Esophagus squamous epithelium (tissue), 5 donors: Measurements from ENCODE around the gene TMEM235. TPM values are rescaled to one million over a fixed set of nuclear protein-coding genes. Genes with fewer than 3 reads are reported as not detected.
A peak's percentile ranks its signal among the peaks of the same experiment; 100 is the strongest.

Experiments used
- DNase-seq: peaks from one replicate; lab custom pipeline; 2025; lab: John Stamatoyannopoulos, UW
- H3K27ac ChIP-seq, 4 donors: fragments of 200-600 bp; sonication (generic); one replicate each; pipeline ENCODE4 v1.5.1; 2016 to 2019; ENCODE audit warnings: mild to moderate bottlenecking in 1 of 4
- H3K27me3 ChIP-seq, 4 donors: fragments of 200-600 bp; sonication (generic); 1 replicate in 3 of 4; 2 replicates in 1 of 4; pipeline versions ENCODE4 v1.5.1 to v1.6.0; 2017 to 2021; ENCODE audit warnings: antibody characterized with exemption in 1 of 4
- H3K36me3 ChIP-seq, 3 donors: fragments of 200-600 bp; sonication (generic); one replicate each; pipeline ENCODE4 v1.5.1; 2016 to 2019
- H3K4me1 ChIP-seq, 3 donors: fragments of 200-600 bp; sonication (generic); one replicate each; pipeline ENCODE4 v1.5.1; 2017 to 2019
- H3K4me3 ChIP-seq, 4 donors: fragments of 200-600 bp; sonication (generic); 1 replicate in 3 of 4; 2 replicates in 1 of 4; pipeline ENCODE4 v1.5.1; 2016 to 2019; ENCODE audit warnings: mild to moderate bottlenecking in 2 of 4, moderate library complexity in 1 of 4
- H3K9me3 ChIP-seq, 3 donors: fragments of 200-600 bp; sonication (generic); one replicate each; pipeline ENCODE4 v1.5.1; 2016 to 2019
- POLR2A ChIP-seq, 4 donors: fragments of 450-650 bp; IDR thresholded peaks; one replicate each; pipeline ENCODE4 v1.6.1; 2017; ENCODE audit warnings: antibody characterized with exemption in 4 of 4, mild to moderate bottlenecking in 4 of 4, moderate library complexity in 3 of 4
- WGBS, 2 donors: methylation state at CpG; one replicate each; pipeline ENCODE4 v1.1.5; 2018; 5-methylcytosine and 5-hydroxymethylcytosine counted together
- intact Hi-C: fragments of 100-400 bp; cut with DNase I; formaldehyde crosslinking; loops from one replicate; pipeline ENCODE4 v1.15.0; 2022
- total RNA-seq, 4 donors: library from RNA; depleted of rRNA; stranded (reverse); fragments of >200 nt; gene quantifications; one replicate each; pipeline ENCODE4 v1.1.0, GENCODE V29; 2016
- TF ChIP-seq, protein P1 (sequence below), 6 experiments: fragments of 450-650 bp in 4 of 6; fragments of 200-600 bp in 2 of 6; sonication (generic) in 2 of 6; IDR thresholded peaks; one replicate each; pipeline ENCODE4 v1.5.1; 2016 to 2019; ENCODE audit warnings: antibody characterized with exemption in 6 of 6, mild to moderate bottlenecking in 4 of 6, moderate library complexity in 4 of 6
- donor health status: DM: yes; HTN: yes; CAD: no.

TMEM235 gene
- under 1 TPM in 1 of 4 donors, not detected in 3; 0.26 TPM for total RNA-seq

DNA sequence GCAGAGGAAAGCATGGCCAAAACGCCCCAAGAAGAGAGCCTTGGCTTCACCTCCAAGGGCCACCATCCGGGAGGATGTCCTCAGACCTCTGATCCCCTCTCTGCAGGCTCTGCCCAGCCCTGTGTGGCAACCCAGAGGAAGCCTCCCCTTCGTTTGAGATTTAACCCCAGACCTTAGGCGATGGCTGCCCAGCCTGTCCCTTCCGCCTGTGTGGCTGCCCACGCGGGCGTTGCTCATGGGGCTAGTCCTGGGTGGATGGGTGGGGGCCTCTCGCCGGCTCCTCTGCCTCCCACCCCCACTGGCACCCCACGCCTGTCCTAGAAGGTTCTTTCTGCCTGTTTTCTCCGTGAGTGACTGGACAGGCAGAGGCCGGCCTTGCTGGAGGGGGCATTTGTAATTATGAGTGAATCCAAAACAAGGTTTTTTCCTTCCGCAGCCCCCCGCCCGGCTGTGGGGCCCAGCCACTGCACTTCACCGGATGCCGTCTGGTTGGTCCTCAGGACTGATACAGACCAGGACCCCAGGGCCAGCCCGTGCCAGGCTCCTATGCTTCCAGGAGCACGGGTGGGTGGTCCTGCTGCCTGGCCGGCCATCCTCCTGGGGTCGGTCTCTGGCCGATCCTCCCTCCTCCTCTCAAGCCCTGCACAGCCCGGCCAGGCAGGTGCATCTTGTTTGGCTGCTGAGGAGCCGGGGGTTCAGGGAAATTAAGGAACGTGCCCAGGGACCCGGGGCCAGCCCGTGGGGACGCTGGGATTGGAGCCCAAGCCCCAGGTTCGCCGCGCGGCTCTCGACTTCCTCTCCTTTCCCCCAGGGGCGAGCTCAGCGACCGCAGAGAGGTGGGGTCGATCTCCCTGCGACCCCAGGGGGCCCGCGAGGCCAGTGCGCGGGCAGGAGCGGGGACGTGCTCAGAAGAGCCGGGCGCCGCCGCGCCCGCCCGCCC lies at the start of gene TMEM235:
TSS of gene TMEM235 (plus strand) at position 636 of the 940 bp plus-strand sequence. CDS start 393 bp downstream, outside the sequence.
- intact Hi-C loops = no loop called here
- DNase-seq = no peak
- peak within 1 kb of the TSS in 2 of 4 donors; percentile 7 to 44 for H3K4me3 ChIP-seq
- H3K36me3 ChIP-seq = no peaks in the 10 kb centered on the region
- H3K27ac ChIP-seq = no peak within 1 kb of the TSS
- TF ChIP-seq, protein P1, sequence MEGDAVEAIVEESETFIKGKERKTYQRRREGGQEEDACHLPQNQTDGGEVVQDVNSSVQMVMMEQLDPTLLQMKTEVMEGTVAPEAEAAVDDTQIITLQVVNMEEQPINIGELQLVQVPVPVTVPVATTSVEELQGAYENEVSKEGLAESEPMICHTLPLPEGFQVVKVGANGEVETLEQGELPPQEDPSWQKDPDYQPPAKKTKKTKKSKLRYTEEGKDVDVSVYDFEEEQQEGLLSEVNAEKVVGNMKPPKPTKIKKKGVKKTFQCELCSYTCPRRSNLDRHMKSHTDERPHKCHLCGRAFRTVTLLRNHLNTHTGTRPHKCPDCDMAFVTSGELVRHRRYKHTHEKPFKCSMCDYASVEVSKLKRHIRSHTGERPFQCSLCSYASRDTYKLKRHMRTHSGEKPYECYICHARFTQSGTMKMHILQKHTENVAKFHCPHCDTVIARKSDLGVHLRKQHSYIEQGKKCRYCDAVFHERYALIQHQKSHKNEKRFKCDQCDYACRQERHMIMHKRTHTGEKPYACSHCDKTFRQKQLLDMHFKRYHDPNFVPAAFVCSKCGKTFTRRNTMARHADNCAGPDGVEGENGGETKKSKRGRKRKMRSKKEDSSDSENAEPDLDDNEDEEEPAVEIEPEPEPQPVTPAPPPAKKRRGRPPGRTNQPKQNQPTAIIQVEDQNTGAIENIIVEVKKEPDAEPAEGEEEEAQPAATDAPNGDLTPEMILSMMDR (IDR thresholded peaks at IDR 0.05) = no peak
- no peak for TF ChIP-seq POLR2A (IDR thresholded peaks at IDR 0.05)
- H3K27me3 ChIP-seq = peaks cover 6 to 63% (median 12%) of the 10 kb centered on the region in 4 donors
- 45 to 53% methylated on average over 2 to 12 of the region's 52 CpGs for WGBS, 2 donors
- peaks cover 0 to 25% (median 9%) of the 10 kb centered on the region in 3 donors for H3K4me1 ChIP-seq
- H3K9me3 ChIP-seq = no peaks in the 10 kb centered on the region

DNA sequence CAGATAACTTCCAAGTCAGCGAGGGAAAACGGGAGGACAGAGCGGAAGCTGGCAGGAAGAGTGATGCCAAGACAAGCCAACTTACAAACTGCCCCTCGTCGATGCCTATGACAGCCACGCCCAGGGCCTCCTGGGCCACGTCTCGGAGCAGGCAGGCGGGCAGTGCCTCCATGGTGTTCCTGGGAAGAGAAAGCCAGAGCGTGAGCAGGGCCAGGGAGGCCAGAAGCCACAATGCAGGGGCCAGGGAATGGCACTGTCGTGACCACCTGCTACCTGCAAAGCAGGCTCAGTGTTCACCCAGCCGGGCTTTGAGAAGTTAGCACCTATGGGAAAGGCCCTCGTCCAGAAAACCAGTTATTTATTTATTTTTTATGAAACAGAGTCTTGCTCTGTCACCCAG lies 48.9 kb upstream of the TMEM235 start:
- H3K9me3 ChIP-seq = no peaks in the 10 kb centered on the region
- no peaks in the 10 kb centered on the region for H3K27me3 ChIP-seq
- DNase-seq = no peak
- intact Hi-C loops = no loop called here
- H3K36me3 ChIP-seq = no peaks in the 10 kb centered on the region
- TF ChIP-seq, protein P1 (IDR thresholded peaks at IDR 0.05) = no peak
- no peak for TF ChIP-seq POLR2A (IDR thresholded peaks at IDR 0.05)
- peaks cover 11 to 58% (median 30%) of the 10 kb centered on the region in 3 donors for H3K4me1 ChIP-seq
- no peak overlapping the region for H3K4me3 ChIP-seq
- 91 to 94% methylated on average over 10 to 13 of the region's 13 CpGs for WGBS, 2 donors
- no peak overlapping the region for H3K27ac ChIP-seq

- intact Hi-C loops = no loop called here
- H3K4me1 ChIP-seq = peaks cover 11 to 71% (median 33%) of the 10 kb centered on the region in 3 donors
- TF ChIP-seq POLR2A (IDR thresholded peaks at IDR 0.05) = no peak
- TF ChIP-seq, protein P1 (IDR thresholded peaks at IDR 0.05) = no peak
- no peaks in the 10 kb centered on the region for H3K9me3 ChIP-seq
- peak overlapping the region in 1 of 4 donors; percentile 21 for H3K27ac ChIP-seq
- no peaks in the 10 kb centered on the region for H3K36me3 ChIP-seq
- no peak overlapping the region for H3K4me3 ChIP-seq
- no peaks in the 10 kb centered on the region for H3K27me3 ChIP-seq
- DNase-seq = no peak
- 80 to 87% methylated on average over 10 to 12 of the region's 12 CpGs for WGBS, 2 donors
Measured at GRCh38 chr17:78183916-78184315, 47.5 kb upstream of the TMEM235 start.

- no peaks in the 10 kb centered on the region for H3K27me3 ChIP-seq
- no peak for TF ChIP-seq POLR2A (IDR thresholded peaks at IDR 0.05)
- TF ChIP-seq, protein P1 (IDR thresholded peaks at IDR 0.05) = no peak
- intact Hi-C loops = no loop called here
- WGBS, 2 donors = 62 to 76% methylated on average over 7 to 10 of the region's 10 CpGs
- peaks cover 11 to 71% (median 29%) of the 10 kb centered on the region in 3 donors for H3K4me1 ChIP-seq
- DNase-seq = no peak
- no peaks in the 10 kb centered on the region for H3K36me3 ChIP-seq
- no peaks in the 10 kb centered on the region for H3K9me3 ChIP-seq
- peak overlapping the region in 1 of 4 donors; percentile 21 for H3K27ac ChIP-seq
- H3K4me3 ChIP-seq = no peak overlapping the region
Measured at GRCh38 chr17:78184351-78184750, 47.1 kb upstream of the TMEM235 start.

DNA sequence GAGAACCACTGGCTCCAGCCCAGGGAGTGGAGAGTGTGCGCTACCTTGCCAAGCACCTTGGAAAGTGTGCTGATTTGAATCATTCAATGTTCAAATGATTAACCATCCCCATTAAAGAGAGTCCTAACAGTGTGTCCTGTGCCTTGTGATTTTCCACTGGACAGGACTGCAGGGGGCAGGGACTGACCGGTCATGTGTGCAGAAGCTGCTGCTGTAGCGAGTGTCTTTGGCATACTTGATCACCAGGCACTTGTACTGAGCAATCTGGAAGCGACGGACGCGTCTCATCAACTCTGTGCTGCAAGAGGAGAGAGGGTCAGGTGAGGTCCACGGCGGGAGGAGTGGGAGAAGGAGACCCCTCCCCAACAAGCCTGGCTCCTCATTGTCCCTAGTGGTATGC lies 46.6 kb upstream of the TMEM235 start:
- Histone ChIP-seq H3K27ac (peak overlapping the region in 1 of 4 donors; percentile 21), H3K4me3 (no peak overlapping the region), H3K4me1 (peaks cover 11 to 71% (median 24%) of the 10 kb centered on the region in 3 donors), H3K36me3 (no peaks in the 10 kb centered on the region), H3K27me3 (no peaks in the 10 kb centered on the region), H3K9me3 (no peaks in the 10 kb centered on the region)
- WGBS, 2 donors = 78 to 85% methylated on average over 3 to 9 of the region's 9 CpGs
- no peak for DNase-seq
- intact Hi-C loops = loop anchor here (5.0 kb wide), 1 partner anchor 67 kb away; no protein-coding TSS in a partner anchor
- TF ChIP-seq, protein P1 (IDR thresholded peaks at IDR 0.05) = no peak
- no peak for TF ChIP-seq POLR2A (IDR thresholded peaks at IDR 0.05)
